Fibroblast of villous mesenchyme (primary cell): ENCODE results near the gene RAPH1. TPM values are rescaled to one million over a fixed set of nuclear protein-coding genes. Genes with fewer than 3 reads are reported as not detected.

Experiments
- DNase-seq: peaks from one replicate; pipeline ENCODE4 v3.0.0-alpha.2; 2010; ENCODE audit warnings: low read depth
- H3K4me3 ChIP-seq: 2 replicates; pipeline ENCODE4 v1.5.1; 2011; ENCODE audit warnings: low read depth, mild to moderate bottlenecking, low read length
- CTCF ChIP-seq: IDR thresholded peaks from 2 replicates; pipeline ENCODE4 v1.5.1; 2012; ENCODE audit warnings: low read depth, mild to moderate bottlenecking, low read length; ENCODE audit not compliant: insufficient read depth
- total RNA-seq: library from RNA; depleted of rRNA; stranded (reverse); fragments of >200 nt; gene quantifications from 2 replicates; pipeline ENCODE4 v1.2.3, GENCODE V29; 2012

Gene RAPH1
- total RNA-seq, 1 donor: 19.4 TPM

GRCh38 chr2:203484266-203485112 lies 50.6 kb downstream of the RAPH1 start:
- no peak overlapping the region for H3K4me3 ChIP-seq
- DNase-seq: peak; percentile 31
- peak; percentile 61 for TF ChIP-seq CTCF

- no peak for TF ChIP-seq CTCF
- no peak for DNase-seq
- H3K4me3 ChIP-seq: no peak overlapping the region
Observed at GRCh38 chr2:203480623-203481022, 54.5 kb downstream of the RAPH1 start.

- H3K4me3 ChIP-seq: no peak overlapping the region
- TF ChIP-seq CTCF: no peak
- DNase-seq: no peak
Observed at GRCh38 chr2:203476881-203477280, 58.2 kb downstream of the RAPH1 start.

- TF ChIP-seq CTCF: no peak
- DNase-seq: no peak
- H3K4me3 ChIP-seq: no peak overlapping the region
Observed at GRCh38 chr2:203471323-203471722, 63.8 kb downstream of the RAPH1 start.

GRCh38 chr2:203470371-203470770 lies 64.7 kb downstream of the RAPH1 start:
- DNase-seq: no peak
- no peak for TF ChIP-seq CTCF
- H3K4me3 ChIP-seq: no peak overlapping the region

GRCh38 chr2:203469546-203469945 lies 65.6 kb downstream of the RAPH1 start:
- no peak for DNase-seq
- no peak overlapping the region for H3K4me3 ChIP-seq
- no peak for TF ChIP-seq CTCF
